Parathyroid adenoma (tissue), 2 donors: ENCODE measurements around the gene ZMIZ1.

Experiments used
- H2AFZ ChIP-seq: fragments of 300-600 bp; sonication (generic); one replicate; pipeline ENCODE4 v1.7.0; 2017; ENCODE audit warnings: antibody characterized with exemption, mild to moderate bottlenecking
- H3K27ac ChIP-seq: fragments of 300-600 bp; sonication (generic); one replicate; pipeline ENCODE4 v1.7.0; 2017
- H3K27me3 ChIP-seq: fragments of 300-600 bp; sonication (generic); one replicate; pipeline ENCODE4 v1.7.0; 2017; ENCODE audit warnings: low read length; ENCODE audit not compliant: control insufficient read depth, insufficient read depth
- H3K36me3 ChIP-seq: fragments of 300-600 bp; sonication (generic); one replicate; pipeline ENCODE4 v1.7.0; 2017; ENCODE audit warnings: low read length; ENCODE audit not compliant: control insufficient read depth, insufficient read depth
- H3K4me1 ChIP-seq: fragments of 300-600 bp; sonication (generic); one replicate; pipeline ENCODE4 v1.7.0; 2017; ENCODE audit warnings: control low read depth
- H3K4me2 ChIP-seq: fragments of 300-600 bp; sonication (generic); one replicate; pipeline ENCODE4 v1.7.0; 2017; ENCODE audit warnings: low read length
- H3K4me3 ChIP-seq: fragments of 300-600 bp; sonication (generic); one replicate; pipeline ENCODE4 v1.7.0; 2017; ENCODE audit warnings: low read depth, low read length
- H3K79me2 ChIP-seq: fragments of 300-600 bp; sonication (generic); one replicate; pipeline ENCODE4 v1.7.0; 2017; ENCODE audit warnings: control low read depth
- H3K9ac ChIP-seq: fragments of 300-600 bp; sonication (generic); one replicate; pipeline ENCODE4 v1.7.0; 2017; ENCODE audit warnings: mild to moderate bottlenecking
- H3K9me3 ChIP-seq: fragments of 300-600 bp; sonication (generic); one replicate; pipeline ENCODE4 v1.7.0; 2017; ENCODE audit warnings: low read length; ENCODE audit not compliant: control insufficient read depth
- TF ChIP-seq, protein P1 (sequence below): fragments of 300-600 bp; sonication (generic); IDR thresholded peaks from one replicate; pipeline ENCODE4 v1.7.0; 2017; ENCODE audit warnings: antibody characterized with exemption, mild to moderate bottlenecking
- donor health status: primary hyperparathyroidism.

Gene ZMIZ1

DNA sequence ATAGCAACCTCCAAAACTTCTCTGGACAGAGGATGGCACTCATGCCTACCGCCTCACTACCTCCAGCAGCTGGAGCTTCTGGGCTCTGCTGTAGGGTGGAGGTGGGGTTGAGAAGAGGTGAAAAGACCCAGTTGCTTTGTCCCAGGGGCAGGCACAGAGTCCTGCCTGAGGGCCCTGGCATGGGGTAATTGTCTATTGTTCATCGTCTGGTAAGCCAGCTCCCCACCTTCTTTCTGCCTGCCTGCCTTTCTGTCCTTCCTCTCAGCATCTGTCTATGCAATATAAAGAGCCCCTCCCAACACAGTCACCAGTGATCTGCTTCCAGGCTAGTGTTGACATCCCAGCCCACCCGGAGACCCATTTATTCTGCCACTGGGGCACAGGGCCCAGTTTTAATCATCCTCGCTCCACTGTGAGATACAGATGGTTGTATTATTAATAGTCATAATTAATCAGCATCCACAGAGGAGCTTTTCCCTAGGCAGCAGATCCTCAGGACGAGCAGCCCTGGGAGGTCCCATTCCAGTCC is 39.0 kb downstream of the ZMIZ1 start:
- Histone ChIP-seq H3K9ac (no peak overlapping the region), H3K4me1 (no peaks in the 10 kb centered on the region), H3K4me2 (no peak overlapping the region), H3K27ac (no peak overlapping the region), H3K4me3 (no peak overlapping the region), H3K27me3 (no peaks in the 10 kb centered on the region), H3K9me3 (no peaks in the 10 kb centered on the region), H2AFZ (no peak overlapping the region), H3K79me2 (peaks cover 55% of the 10 kb centered on the region), H3K36me3 (no peaks in the 10 kb centered on the region)
- TF ChIP-seq, protein P1, sequence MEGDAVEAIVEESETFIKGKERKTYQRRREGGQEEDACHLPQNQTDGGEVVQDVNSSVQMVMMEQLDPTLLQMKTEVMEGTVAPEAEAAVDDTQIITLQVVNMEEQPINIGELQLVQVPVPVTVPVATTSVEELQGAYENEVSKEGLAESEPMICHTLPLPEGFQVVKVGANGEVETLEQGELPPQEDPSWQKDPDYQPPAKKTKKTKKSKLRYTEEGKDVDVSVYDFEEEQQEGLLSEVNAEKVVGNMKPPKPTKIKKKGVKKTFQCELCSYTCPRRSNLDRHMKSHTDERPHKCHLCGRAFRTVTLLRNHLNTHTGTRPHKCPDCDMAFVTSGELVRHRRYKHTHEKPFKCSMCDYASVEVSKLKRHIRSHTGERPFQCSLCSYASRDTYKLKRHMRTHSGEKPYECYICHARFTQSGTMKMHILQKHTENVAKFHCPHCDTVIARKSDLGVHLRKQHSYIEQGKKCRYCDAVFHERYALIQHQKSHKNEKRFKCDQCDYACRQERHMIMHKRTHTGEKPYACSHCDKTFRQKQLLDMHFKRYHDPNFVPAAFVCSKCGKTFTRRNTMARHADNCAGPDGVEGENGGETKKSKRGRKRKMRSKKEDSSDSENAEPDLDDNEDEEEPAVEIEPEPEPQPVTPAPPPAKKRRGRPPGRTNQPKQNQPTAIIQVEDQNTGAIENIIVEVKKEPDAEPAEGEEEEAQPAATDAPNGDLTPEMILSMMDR = no peak

GRCh38 chr10:79108728-79109127 is 40.0 kb downstream of the ZMIZ1 start:
- H3K79me2 ChIP-seq = peaks cover 63% of the 10 kb centered on the region
- TF ChIP-seq, protein P1 = no peak
- no peaks in the 10 kb centered on the region for H3K36me3 ChIP-seq
- no peaks in the 10 kb centered on the region for H3K4me1 ChIP-seq
- no peak overlapping the region for H3K4me3 ChIP-seq
- H3K4me2 ChIP-seq = no peak overlapping the region
- H2AFZ ChIP-seq = no peak overlapping the region
- H3K27me3 ChIP-seq = no peaks in the 10 kb centered on the region
- H3K27ac ChIP-seq = no peak overlapping the region
- H3K9ac ChIP-seq = no peak overlapping the region
- H3K9me3 ChIP-seq = no peaks in the 10 kb centered on the region

- no peak overlapping the region for H3K27ac ChIP-seq
- peaks cover 52% of the 10 kb centered on the region for H3K79me2 ChIP-seq
- no peaks in the 10 kb centered on the region for H3K9me3 ChIP-seq
- no peaks in the 10 kb centered on the region for H3K27me3 ChIP-seq
- no peak overlapping the region for H3K4me3 ChIP-seq
- H3K36me3 ChIP-seq = no peaks in the 10 kb centered on the region
- H3K4me2 ChIP-seq = no peak overlapping the region
- H2AFZ ChIP-seq = no peak overlapping the region
- H3K4me1 ChIP-seq = no peaks in the 10 kb centered on the region
- no peak overlapping the region for H3K9ac ChIP-seq
- TF ChIP-seq, protein P1 = no peak
Measured at GRCh38 chr10:79111427-79111826, 42.7 kb downstream of the ZMIZ1 start.

DNA sequence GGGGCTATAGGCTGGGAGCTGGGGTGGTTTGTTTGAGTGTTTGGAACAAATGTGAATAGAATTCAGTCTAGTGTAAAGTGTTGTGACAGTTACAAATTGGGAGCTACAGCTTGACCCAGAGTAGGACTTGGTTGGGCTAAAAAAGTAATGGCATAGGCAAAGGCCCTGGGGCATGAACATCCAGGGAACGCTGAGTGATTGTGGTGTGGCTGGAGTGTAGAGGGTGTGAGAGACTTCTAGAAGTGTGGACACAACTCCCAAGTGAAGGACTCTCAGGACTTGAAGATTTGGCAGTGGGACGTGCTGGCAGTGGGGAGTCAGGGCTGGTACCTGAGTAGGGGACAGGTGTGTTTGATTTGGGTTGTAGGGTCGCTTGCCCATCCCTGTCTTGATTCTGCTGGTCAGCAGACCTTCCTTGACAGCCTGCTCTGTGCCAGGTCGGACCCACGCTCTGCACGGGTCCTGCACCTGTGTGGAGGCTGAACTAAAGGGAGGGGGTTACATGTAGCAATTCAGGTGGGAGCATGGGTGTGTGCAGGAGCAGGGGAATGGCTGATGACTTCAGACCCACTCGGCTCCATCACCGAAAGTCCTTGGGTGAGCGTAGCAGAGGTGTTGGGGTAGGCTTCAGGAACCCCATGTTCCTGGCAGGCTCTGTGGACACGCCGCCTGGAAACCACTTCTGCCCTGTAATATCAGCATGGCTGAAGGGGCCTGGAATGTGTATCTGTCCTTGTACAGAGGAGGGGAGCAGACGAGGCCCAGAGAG is 43.3 kb downstream of the ZMIZ1 start:
- Histone ChIP-seq H3K4me3 (no peak overlapping the region), H3K79me2 (peaks cover 52% of the 10 kb centered on the region), H3K4me1 (no peaks in the 10 kb centered on the region), H3K36me3 (no peaks in the 10 kb centered on the region), H3K9ac (no peak overlapping the region), H3K9me3 (no peaks in the 10 kb centered on the region), H3K4me2 (no peak overlapping the region), H3K27me3 (no peaks in the 10 kb centered on the region), H2AFZ (no peak overlapping the region), H3K27ac (no peak overlapping the region)
- TF ChIP-seq, protein P1 = no peak
